ENCODE data around the gene RTL1. TPM values are rescaled to one million over a fixed set of nuclear protein-coding genes. Genes with fewer than 3 reads are reported as not detected.
A peak's percentile ranks its signal among the peaks of the same experiment; 100 is the strongest.

Gene RTL1
- total and polyA plus RNA-seq, 2 of the 13 experiments (the other 11 are each of a cell fraction or from before 2014, with no cell fraction given): not detected

- no peak for TF ChIP-seq KLF12 (CRISPR knock-in tag; IDR thresholded peaks at IDR 0.05; ENCODE audit: borderline replicate concordance)
- TF ChIP-seq ZFP91 (CRISPR knock-in tag; IDR thresholded peaks at IDR 0.05; ENCODE audit: borderline replicate concordance): peak; percentile 72; the same call in 1 of the 2 replicates
- TF ChIP-seq GATAD2A (CRISPR knock-in tag; IDR thresholded peaks at IDR 0.05): peak; percentile 48; the same call in 1 of the 2 replicates
- no peak for TF ChIP-seq ZNF549 (CRISPR knock-in tag; IDR thresholded peaks at IDR 0.05)
- TF ChIP-seq ZBTB7B (CRISPR knock-in tag; IDR thresholded peaks at IDR 0.05): no peak
- TF ChIP-seq TIGD3 (CRISPR knock-in tag; IDR thresholded peaks at IDR 0.05; ENCODE audit: borderline replicate concordance): no peak
- no peak for TF ChIP-seq ZNF232 (CRISPR knock-in tag; IDR thresholded peaks at IDR 0.05; ENCODE audit: borderline replicate concordance)
- no peak for TF ChIP-seq ZNF777 (CRISPR knock-in tag; IDR thresholded peaks at IDR 0.05)
- TF ChIP-seq ZNF18 (CRISPR knock-in tag; IDR thresholded peaks at IDR 0.05; ENCODE audit: insufficient replicate concordance): no peak
- peak; percentile 76 for TF ChIP-seq ZNF687 (CRISPR knock-in tag; IDR thresholded peaks at IDR 0.05)
- TF ChIP-seq SIX4 (CRISPR knock-in tag; IDR thresholded peaks at IDR 0.05): no peak
- no peak for TF ChIP-seq ATF1 (CRISPR knock-in tag; IDR thresholded peaks at IDR 0.05)
- 0 out of 2 replicates have a peak, but pooled peaks have one; percentile 46 for TF ChIP-seq ZNF644 (CRISPR knock-in tag; IDR thresholded peaks at IDR 0.05; ENCODE audit: low read depth)
- no peak; the same call in 1 of the 2 replicates for TF ChIP-seq ARID4A (CRISPR knock-in tag; IDR thresholded peaks at IDR 0.05; ENCODE audit: borderline replicate concordance)
Observed at GRCh38 chr14:100850841-100851585, 52.5 kb downstream of the RTL1 start (continued).
